GM23248 (cell line): ENCODE measurements around the gene NAPEPLD. TPM values are rescaled to one million over a fixed set of nuclear protein-coding genes. Genes with fewer than 3 reads are reported as not detected.
"Not testable (repeated sequence)": the region's sequence is repeated elsewhere in the genome, so short reads cannot be mapped to it uniquely, and the experiment has no call there.

Experiments
- DNase-seq: peaks from one replicate; pipeline ENCODE4 v3.0.0-alpha.2; 2015
- H2AFZ ChIP-seq: fragments of 200-600 bp; sonication (generic); 2 replicates; pipeline ENCODE4 v1.6.1; 2016; ENCODE audit warnings: antibody characterized with exemption
- H3F3A ChIP-seq: fragments of 200-600 bp; sonication (generic); 2 replicates; pipeline ENCODE4 v1.6.1; 2016; ENCODE audit warnings: mild to moderate bottlenecking, antibody characterized with exemption, mixed run types; ENCODE audit not compliant: insufficient read depth
- H3K27ac ChIP-seq: fragments of 200-600 bp; sonication (generic); 2 replicates; pipeline ENCODE4 v1.5.1; 2016; ENCODE audit warnings: mild to moderate bottlenecking
- H3K27me3 ChIP-seq: fragments of 200-600 bp; sonication (generic); replicated peaks from 2 replicates; pipeline ENCODE4 v1.6.1; 2016; ENCODE audit warnings: mild to moderate bottlenecking; ENCODE audit not compliant: insufficient read depth
- H3K36me3 ChIP-seq: fragments of 200-600 bp; sonication (generic); 2 replicates; pipeline ENCODE4 v1.6.1; 2016; ENCODE audit warnings: low read depth, mild to moderate bottlenecking
- H3K4me1 ChIP-seq: fragments of 200-600 bp; sonication (generic); 2 replicates; pipeline ENCODE4 v1.6.1; 2016; ENCODE audit warnings: mild to moderate bottlenecking; ENCODE audit not compliant: insufficient read depth
- H3K4me2 ChIP-seq: fragments of 200-600 bp; sonication (generic); one replicate; pipeline ENCODE4 v1.6.1; 2016; ENCODE audit warnings: mild to moderate bottlenecking; ENCODE audit not compliant: unreplicated experiment
- H3K4me3 ChIP-seq: fragments of 200-600 bp; sonication (generic); 2 replicates; pipeline ENCODE4 v1.5.1; 2016; ENCODE audit warnings: mild to moderate bottlenecking
- H3K79me2 ChIP-seq: fragments of 200-600 bp; sonication (generic); 2 replicates; pipeline ENCODE4 v1.6.1; 2016; ENCODE audit warnings: mild to moderate bottlenecking; ENCODE audit not compliant: insufficient read depth
- H3K9ac ChIP-seq: fragments of 200-600 bp; sonication (generic); 2 replicates; pipeline ENCODE4 v1.6.1; 2016; ENCODE audit warnings: mild to moderate bottlenecking
- H3K9me2 ChIP-seq: fragments of 200-600 bp; sonication (generic); 2 replicates; pipeline ENCODE4 v1.6.1; 2016; ENCODE audit warnings: mixed run types, mild to moderate bottlenecking, moderate library complexity; ENCODE audit not compliant: insufficient read depth
- H3K9me3 ChIP-seq: fragments of 200-600 bp; sonication (generic); one replicate; pipeline ENCODE4 v1.6.1; 2017; ENCODE audit warnings: low read depth
- H4K20me1 ChIP-seq: fragments of 200-600 bp; sonication (generic); 2 replicates; pipeline ENCODE4 v1.6.0; 2016; ENCODE audit not compliant: insufficient read depth
- EZH2 ChIP-seq: fragments of 200-600 bp; sonication (generic); IDR thresholded peaks from 2 replicates; pipeline ENCODE4 v1.6.1; 2018; ENCODE audit warnings: antibody characterized with exemption, mild to moderate bottlenecking; ENCODE audit not compliant: insufficient read depth, poor library complexity, severe bottlenecking
- EZH2phosphoT487 ChIP-seq: fragments of 200-600 bp; sonication (generic); IDR thresholded peaks from 2 replicates; pipeline ENCODE4 v1.6.1; 2018; ENCODE audit warnings: antibody characterized with exemption, moderate library complexity, mild to moderate bottlenecking, low read depth; ENCODE audit not compliant: insufficient read depth
- WGBS, 2 experiments: methylation state at CpG; one replicate each; pipeline ENCODE4 v1.1.6; 2015 to 2017; ENCODE audit warnings: low lambda C conversion rate in 2 of 2, low coverage in 1 of 2; ENCODE audit errors: missing lambda C conversion rate in 2 of 2; 5-methylcytosine and 5-hydroxymethylcytosine counted together
- in situ Hi-C: fragments of 300-500 bp; cut with MboI; formaldehyde crosslinking; loops from 2 replicates; pipeline ENCODE4 v1.15.0; 2020
- polyA plus RNA-seq: library from polyadenylated mRNA; unstranded; fragments of >200 nt; fragmentation: Nextera tagmentation; extraction: Ambion mirVana; gene quantifications from 2 replicates; pipeline ENCODE4 v1.2.1, GENCODE V29; 2016
- total RNA-seq: library from RNA; depleted of rRNA; stranded (reverse); fragments of >200 nt; shearing (Covaris generic); gene quantifications from 2 replicates; pipeline ENCODE4 v1.2.3, GENCODE V29; 2014

NAPEPLD gene
- total and polyA plus RNA-seq, 2 experiments from 2014 or later: 4.4 to 10.8 TPM

DNA sequence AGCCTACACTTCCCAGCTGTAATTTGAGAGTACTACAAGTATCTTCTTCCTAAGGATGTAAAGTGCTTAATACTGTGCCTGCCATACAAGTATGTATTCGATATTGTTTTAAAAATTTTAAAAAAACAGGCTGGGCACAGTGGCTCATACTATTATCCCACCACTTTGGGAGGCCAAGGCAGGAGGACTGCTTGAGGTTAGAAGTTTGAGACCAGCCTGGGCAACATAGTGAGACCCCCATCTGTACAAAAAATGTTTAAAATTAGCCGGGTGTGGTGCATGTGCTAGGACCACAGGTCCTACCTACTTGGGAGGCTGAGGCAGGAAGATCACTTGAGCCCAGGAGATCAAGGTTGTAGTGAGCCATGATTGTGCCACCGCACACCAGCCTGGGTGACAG is 65.7 kb downstream of the NAPEPLD start:
- 94 to 99% methylated on average over 3 of the region's 3 CpGs for WGBS, 2 experiments
- H3K27ac ChIP-seq: no peak overlapping the region
- peaks cover 21% of the 10 kb centered on the region for H3K36me3 ChIP-seq
- no peaks in the 10 kb centered on the region for H4K20me1 ChIP-seq
- H3K4me2 ChIP-seq: no peak overlapping the region
- H3K27me3 ChIP-seq: no peaks in the 10 kb centered on the region
- no peak for DNase-seq
- no peak overlapping the region for H3K9ac ChIP-seq
- no peaks in the 10 kb centered on the region for H3K4me1 ChIP-seq
- no peak overlapping the region for H2AFZ ChIP-seq
- no peak for TF ChIP-seq EZH2phosphoT487
- no peak for TF ChIP-seq EZH2
- H3K4me3 ChIP-seq: no peak overlapping the region
- in situ Hi-C loops: no loop called here
- no peaks in the 10 kb centered on the region for H3F3A ChIP-seq
- no peaks in the 10 kb centered on the region for H3K9me2 ChIP-seq
- H3K79me2 ChIP-seq: peaks cover 42% of the 10 kb centered on the region
- no peaks in the 10 kb centered on the region for H3K9me3 ChIP-seq

DNA sequence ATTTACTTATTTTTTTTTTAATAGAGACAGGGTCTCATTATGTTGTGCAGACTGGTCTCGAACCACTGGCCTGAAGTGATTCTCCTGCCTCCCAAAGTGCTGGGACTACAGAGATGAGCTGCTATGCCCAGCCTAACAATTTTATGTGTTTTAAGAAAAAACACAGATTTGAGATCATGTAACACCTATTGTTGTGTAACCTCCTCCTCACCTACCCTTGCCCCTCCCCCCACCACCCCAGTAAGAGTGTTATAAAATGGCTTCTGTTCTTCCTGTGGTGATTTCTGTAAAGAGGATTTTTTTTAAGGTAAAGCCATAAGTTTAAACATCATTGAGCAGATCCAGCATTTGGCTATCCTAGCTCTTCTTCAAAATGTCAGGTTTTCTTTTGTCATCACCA is 66.4 kb downstream of the NAPEPLD start:
- TF ChIP-seq EZH2: no peak
- TF ChIP-seq EZH2phosphoT487: no peak
- DNase-seq: no peak
- Histone ChIP-seq H2AFZ (no peak overlapping the region), H3K36me3 (peaks cover 14% of the 10 kb centered on the region), H3K27ac (no peak overlapping the region), H3K4me2 (no peak overlapping the region), H3K9me2 (no peaks in the 10 kb centered on the region), H3K9ac (no peak overlapping the region), H3F3A (no peaks in the 10 kb centered on the region), H3K9me3 (no peaks in the 10 kb centered on the region), H3K4me1 (no peaks in the 10 kb centered on the region), H3K79me2 (peaks cover 49% of the 10 kb centered on the region), H3K27me3 (no peaks in the 10 kb centered on the region), H4K20me1 (no peaks in the 10 kb centered on the region), H3K4me3 (no peak overlapping the region)
- in situ Hi-C loops: no loop called here
- 93 to 100% methylated on average over 1 of the region's 1 CpG for WGBS, 2 experiments

DNA sequence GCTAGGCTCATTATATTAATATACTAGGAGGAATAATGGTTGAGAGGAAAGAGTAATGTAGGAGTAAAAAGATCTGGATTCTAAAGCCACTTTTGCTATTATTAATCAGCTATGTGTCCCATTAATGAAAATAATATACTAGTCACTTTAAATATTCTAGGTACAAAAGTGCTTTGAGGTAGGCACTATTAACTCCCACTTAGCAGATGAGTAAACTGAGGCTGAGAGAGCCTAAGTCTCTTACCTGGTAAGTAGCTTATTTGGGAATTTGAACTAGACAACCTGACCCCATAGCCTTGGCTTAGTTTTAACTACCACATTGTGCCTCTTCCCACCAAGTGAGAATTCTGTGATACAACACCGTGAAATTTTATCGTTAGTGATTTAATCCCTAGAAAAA is 68.0 kb downstream of the NAPEPLD start:
- in situ Hi-C loops: no loop called here
- Histone ChIP-seq H2AFZ (no peak overlapping the region), H3K79me2 (peaks cover 65% of the 10 kb centered on the region), H3K9ac (no peak overlapping the region), H3K27ac (no peak overlapping the region), H3K27me3 (no peaks in the 10 kb centered on the region), H4K20me1 (no peaks in the 10 kb centered on the region), H3K4me1 (peaks cover 7% of the 10 kb centered on the region; the same call in 1 of the 2 replicates), H3K9me3 (no peaks in the 10 kb centered on the region), H3K4me2 (no peak overlapping the region), H3K9me2 (no peaks in the 10 kb centered on the region), H3F3A (no peaks in the 10 kb centered on the region), H3K36me3 (peaks cover 1% of the 10 kb centered on the region; the same call in 1 of the 2 replicates), H3K4me3 (no peak overlapping the region)
- 95 to 97% methylated on average over 2 of the region's 2 CpGs for WGBS, 2 experiments
- no peak for DNase-seq
- TF ChIP-seq EZH2 (no peak), EZH2phosphoT487 (no peak)

DNA sequence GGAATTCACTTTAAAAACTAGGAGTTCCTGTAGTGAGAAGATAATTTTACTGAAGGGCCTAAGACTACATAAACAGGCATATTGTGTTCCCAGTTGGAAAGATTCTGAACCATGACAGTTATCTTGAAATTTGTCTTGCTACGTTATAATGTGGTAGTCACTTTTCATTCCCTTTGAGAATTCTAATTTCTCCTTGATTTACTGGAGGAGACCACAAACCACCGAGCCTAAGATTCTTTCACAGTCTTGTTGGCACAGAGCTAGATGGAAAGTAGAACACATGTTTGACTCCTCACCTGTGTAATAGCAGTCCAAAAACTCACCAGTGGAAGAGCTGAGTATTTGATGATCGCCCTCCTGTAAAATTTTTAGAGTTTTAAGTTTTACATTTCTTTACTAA is 69.1 kb downstream of the NAPEPLD start:
- no peak overlapping the region for H3K4me3 ChIP-seq
- peaks cover 7% of the 10 kb centered on the region; the same call in 1 of the 2 replicates for H3K4me1 ChIP-seq
- H3K36me3 ChIP-seq: no peaks in the 10 kb centered on the region
- H3K9me3 ChIP-seq: no peaks in the 10 kb centered on the region
- TF ChIP-seq EZH2 (no peak), EZH2phosphoT487 (no peak)
- no peak overlapping the region for H3K9ac ChIP-seq
- H4K20me1 ChIP-seq: no peaks in the 10 kb centered on the region
- H3K4me2 ChIP-seq: no peak overlapping the region
- H3K9me2 ChIP-seq: no peaks in the 10 kb centered on the region
- peaks cover 70% of the 10 kb centered on the region for H3K79me2 ChIP-seq
- no peak overlapping the region for H3K27ac ChIP-seq
- in situ Hi-C loops: no loop called here
- no peaks in the 10 kb centered on the region for H3F3A ChIP-seq
- no peak for DNase-seq
- H2AFZ ChIP-seq: no peak overlapping the region
- 96 to 98% methylated on average over 3 of the region's 3 CpGs for WGBS, 2 experiments
- H3K27me3 ChIP-seq: no peaks in the 10 kb centered on the region

DNA sequence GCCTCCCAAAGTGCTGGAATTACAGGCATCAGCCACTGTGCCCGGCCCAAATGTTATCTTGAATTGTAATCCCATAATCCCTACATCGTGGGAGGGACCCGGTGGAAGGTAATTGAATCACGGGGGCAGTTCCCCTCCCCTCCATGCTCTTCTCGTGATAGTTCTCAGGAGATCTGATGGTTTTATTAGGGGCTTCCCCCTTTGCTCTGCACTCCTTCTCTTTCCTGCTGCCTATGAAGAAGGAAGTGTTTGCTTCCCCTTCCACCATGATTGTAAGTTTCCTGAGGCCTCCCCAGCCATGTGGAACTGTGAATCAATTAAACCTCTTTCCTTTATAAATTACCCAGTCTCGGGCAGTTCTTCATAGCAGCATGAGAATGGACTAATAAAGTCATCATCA is 70.7 kb downstream of the NAPEPLD start:
- H3K27ac ChIP-seq, H3K36me3 ChIP-seq, in situ Hi-C loops: not testable (repeated sequence)

More for the DNA sequence above, 70.7 kb downstream of the NAPEPLD start:
- H3K4me1 ChIP-seq, H3K4me3 ChIP-seq, H3F3A ChIP-seq, H4K20me1 ChIP-seq, DNase-seq, H3K9me3 ChIP-seq, H3K9me2 ChIP-seq, H3K9ac ChIP-seq, H3K4me2 ChIP-seq, H2AFZ ChIP-seq, H3K27me3 ChIP-seq: not testable (repeated sequence)
- peaks cover 70% of the 10 kb centered on the region for H3K79me2 ChIP-seq
- 84 to 86% methylated on average over 6 of the region's 6 CpGs for WGBS, 2 experiments
